ENCODE results near the gene NHSL1. TPM values are rescaled to one million over a fixed set of nuclear protein-coding genes. Genes with fewer than 3 reads are reported as not detected.

NHSL1 gene
- total RNA-seq, 2 experiments from 2014 or later: 2.7 to 10.6 TPM

DNA sequence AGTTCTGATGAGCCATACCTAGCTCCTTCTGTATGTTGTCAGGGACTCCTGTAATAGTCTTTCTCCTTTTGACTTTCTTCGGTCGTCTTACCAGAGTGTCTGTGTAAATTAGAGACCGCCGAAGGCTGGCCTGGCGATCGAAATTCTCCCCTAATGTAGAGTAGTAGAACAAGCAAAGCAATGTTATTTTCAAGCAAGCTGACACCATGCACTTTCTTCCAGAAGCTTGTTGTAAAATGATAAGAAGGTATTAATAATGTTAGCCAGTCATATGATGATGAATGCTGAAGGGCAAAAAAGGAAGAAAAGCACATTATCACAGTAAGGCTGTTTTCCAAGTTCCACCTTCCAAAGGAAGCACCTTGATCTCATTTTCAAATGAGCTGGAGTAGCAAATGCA is 57.3 kb downstream of the NHSL1 start:
- no peak overlapping the region for H3K4me2 ChIP-seq (ENCODE audit: low read length)
- H2AFZ ChIP-seq (ENCODE audit: low read length): no peak overlapping the region
- H4K20me1 ChIP-seq (ENCODE audit: insufficient read depth, low read length): no peaks in the 10 kb centered on the region
- no peak for DNase-seq (ENCODE audit: low spot score)
- BruUV-seq (replicated peaks): no TSS peak
- H3K9me2 ChIP-seq (ENCODE audit: insufficient read depth, low read length): no peaks in the 10 kb centered on the region
- no peaks in the 10 kb centered on the region for H3K79me2 ChIP-seq (ENCODE audit: insufficient read depth, low read depth, low read length)
- no peak for TF ChIP-seq EZH2phosphoT487 (IDR thresholded peaks at IDR 0.05; ENCODE audit: borderline replicate concordance, low read depth, low read length)
- TF ChIP-seq, protein P1, sequence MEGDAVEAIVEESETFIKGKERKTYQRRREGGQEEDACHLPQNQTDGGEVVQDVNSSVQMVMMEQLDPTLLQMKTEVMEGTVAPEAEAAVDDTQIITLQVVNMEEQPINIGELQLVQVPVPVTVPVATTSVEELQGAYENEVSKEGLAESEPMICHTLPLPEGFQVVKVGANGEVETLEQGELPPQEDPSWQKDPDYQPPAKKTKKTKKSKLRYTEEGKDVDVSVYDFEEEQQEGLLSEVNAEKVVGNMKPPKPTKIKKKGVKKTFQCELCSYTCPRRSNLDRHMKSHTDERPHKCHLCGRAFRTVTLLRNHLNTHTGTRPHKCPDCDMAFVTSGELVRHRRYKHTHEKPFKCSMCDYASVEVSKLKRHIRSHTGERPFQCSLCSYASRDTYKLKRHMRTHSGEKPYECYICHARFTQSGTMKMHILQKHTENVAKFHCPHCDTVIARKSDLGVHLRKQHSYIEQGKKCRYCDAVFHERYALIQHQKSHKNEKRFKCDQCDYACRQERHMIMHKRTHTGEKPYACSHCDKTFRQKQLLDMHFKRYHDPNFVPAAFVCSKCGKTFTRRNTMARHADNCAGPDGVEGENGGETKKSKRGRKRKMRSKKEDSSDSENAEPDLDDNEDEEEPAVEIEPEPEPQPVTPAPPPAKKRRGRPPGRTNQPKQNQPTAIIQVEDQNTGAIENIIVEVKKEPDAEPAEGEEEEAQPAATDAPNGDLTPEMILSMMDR (conservative IDR thresholded peaks at IDR 0.05; ENCODE audit: low read length): no peak
- H3K27ac ChIP-seq (ENCODE audit: low read depth, low read length, poor library complexity, severe bottlenecking): no peak overlapping the region
- intact Hi-C loops (cut with micrococcal nuclease; ENCODE audit: unreplicated experiment): no loop called here
- ChIA-PET POLR2A (interaction anchor here (0.6 to 0.9 kb wide), 4 partner anchors 10 to 299 kb away, joined by 3 read pairs; partner anchors contain the start of gene NHSL1), CTCF (ENCODE audit: unreplicated experiment) (no interaction called here)
- no peaks in the 10 kb centered on the region for H3K36me3 ChIP-seq (ENCODE audit: insufficient read depth, low read length)
- no peaks in the 10 kb centered on the region for H3K9me3 ChIP-seq (ENCODE audit: low read length)
- no peaks in the 10 kb centered on the region for H3K4me1 ChIP-seq (ENCODE audit: insufficient read depth, low read length, poor library complexity, severe bottlenecking)
- H3K4me3 ChIP-seq (ENCODE audit: low read depth, low read length, poor library complexity, severe bottlenecking): no peak overlapping the region

DNA sequence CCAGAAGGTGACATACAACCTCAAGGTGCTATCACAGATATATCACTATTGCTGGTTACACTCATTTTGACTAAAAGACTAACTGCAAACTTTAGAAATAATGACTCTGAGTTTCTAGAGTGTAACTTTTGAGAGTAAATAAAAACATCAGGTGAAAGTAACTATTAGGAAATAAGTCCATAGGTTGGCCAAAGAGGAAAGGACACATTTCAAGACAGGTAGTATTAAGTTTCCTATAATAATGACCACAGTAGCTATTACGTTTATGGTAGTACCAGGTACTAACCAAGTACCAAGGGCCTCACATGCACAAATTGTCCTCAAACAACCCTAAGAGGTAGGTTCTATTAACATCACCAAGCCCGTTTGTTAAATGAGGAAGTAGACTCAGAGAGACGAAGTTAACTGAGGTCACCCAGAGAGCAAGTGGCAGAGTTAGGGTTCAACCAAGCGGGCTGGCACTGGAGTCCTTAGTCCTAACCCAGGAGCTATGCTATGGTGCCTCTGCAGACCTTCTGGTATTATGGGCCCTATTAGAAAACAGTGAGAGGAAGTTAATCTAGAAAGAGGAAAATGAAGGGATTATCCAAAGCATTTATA is 58.4 kb downstream of the NHSL1 start:
- Histone ChIP-seq H3K4me2 (ENCODE audit: low read length) (no peak overlapping the region), H3K9me2 (ENCODE audit: insufficient read depth, low read length) (no peaks in the 10 kb centered on the region), H4K20me1 (ENCODE audit: insufficient read depth, low read length) (no peaks in the 10 kb centered on the region), H3K9me3 (ENCODE audit: low read length) (no peaks in the 10 kb centered on the region), H3K36me3 (ENCODE audit: insufficient read depth, low read length) (no peaks in the 10 kb centered on the region), H2AFZ (ENCODE audit: low read length) (no peak overlapping the region), H3K79me2 (ENCODE audit: insufficient read depth, low read depth, low read length) (no peaks in the 10 kb centered on the region), H3K27ac (ENCODE audit: low read depth, low read length, poor library complexity, severe bottlenecking) (no peak overlapping the region), H3K4me1 (ENCODE audit: insufficient read depth, low read length, poor library complexity, severe bottlenecking) (no peaks in the 10 kb centered on the region), H3K4me3 (ENCODE audit: low read depth, low read length, poor library complexity, severe bottlenecking) (no peak overlapping the region)
- intact Hi-C loops (cut with micrococcal nuclease; ENCODE audit: unreplicated experiment): no loop called here
- POLR2A ChIA-PET: interaction anchor here (0.5 to 1.0 kb wide), 5 partner anchors 15 to 617 kb away, joined by 3 to 4 read pairs (median 3); no protein-coding TSS in a partner anchor
- TF ChIP-seq EZH2phosphoT487 (IDR thresholded peaks at IDR 0.05; ENCODE audit: borderline replicate concordance, low read depth, low read length): no peak
- TF ChIP-seq, protein P1 (conservative IDR thresholded peaks at IDR 0.05; ENCODE audit: low read length): no peak
- CTCF ChIA-PET (ENCODE audit: unreplicated experiment): no interaction called here
- no TSS peak for BruUV-seq (replicated peaks)
- no peak for DNase-seq (ENCODE audit: low spot score)

DNA sequence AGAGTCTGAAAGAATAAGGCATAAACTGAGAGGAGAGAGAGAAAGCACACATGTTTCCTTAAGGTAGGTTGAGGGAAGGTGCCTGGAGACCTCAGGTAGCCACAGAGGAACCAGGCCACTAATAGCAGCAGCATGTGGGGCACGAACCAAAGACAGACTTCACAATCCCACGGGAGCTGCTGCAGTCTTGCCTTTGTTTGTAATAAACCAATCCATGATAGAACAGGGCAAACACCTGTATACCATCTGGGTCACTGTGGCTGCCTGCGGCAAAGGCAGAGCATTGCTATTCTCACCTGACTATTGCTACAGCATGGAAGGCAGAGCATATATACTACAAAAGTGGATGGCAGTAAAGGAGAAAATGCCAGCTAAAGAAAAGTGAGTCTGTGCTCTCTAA is 59.0 kb downstream of the NHSL1 start:
- Histone ChIP-seq H3K9me2 (ENCODE audit: insufficient read depth, low read length) (no peaks in the 10 kb centered on the region), H3K4me1 (ENCODE audit: insufficient read depth, low read length, poor library complexity, severe bottlenecking) (no peaks in the 10 kb centered on the region), H3K36me3 (ENCODE audit: insufficient read depth, low read length) (no peaks in the 10 kb centered on the region), H3K9me3 (ENCODE audit: low read length) (no peaks in the 10 kb centered on the region), H3K4me2 (ENCODE audit: low read length) (no peak overlapping the region), H4K20me1 (ENCODE audit: insufficient read depth, low read length) (no peaks in the 10 kb centered on the region), H3K79me2 (ENCODE audit: insufficient read depth, low read depth, low read length) (no peaks in the 10 kb centered on the region), H3K27ac (ENCODE audit: low read depth, low read length, poor library complexity, severe bottlenecking) (no peak overlapping the region), H2AFZ (ENCODE audit: low read length) (no peak overlapping the region), H3K4me3 (ENCODE audit: low read depth, low read length, poor library complexity, severe bottlenecking) (no peak overlapping the region)
- TF ChIP-seq EZH2phosphoT487 (IDR thresholded peaks at IDR 0.05; ENCODE audit: borderline replicate concordance, low read depth, low read length): no peak
- TF ChIP-seq, protein P1 (conservative IDR thresholded peaks at IDR 0.05; ENCODE audit: low read length): no peak
- POLR2A ChIA-PET: interaction anchor here (0.6 to 1.0 kb wide), 3 partner anchors 19 to 94 kb away, joined by 3 to 4 read pairs (median 3); no protein-coding TSS in a partner anchor
- intact Hi-C loops (cut with micrococcal nuclease; ENCODE audit: unreplicated experiment): no loop called here
- CTCF ChIA-PET (ENCODE audit: unreplicated experiment): no interaction called here
- no peak for DNase-seq (ENCODE audit: low spot score)
- BruUV-seq (replicated peaks): no TSS peak
